Fibroblast of pulmonary artery (primary cell): Measurements from ENCODE around the gene KCNN3.

Experiments used
- DNase-seq: peaks from one replicate; pipeline ENCODE4 v3.0.0-alpha.2; 2010; ENCODE audit warnings: low read depth
- H3K4me3 ChIP-seq: replicated peaks from 2 replicates; pipeline ENCODE4 v1.5.1; 2011; ENCODE audit warnings: low read depth, mild to moderate bottlenecking, control low read depth, low read length, moderate library complexity
- CTCF ChIP-seq: IDR thresholded peaks from 2 replicates; pipeline ENCODE4 v1.5.1; 2011; ENCODE audit warnings: mild to moderate bottlenecking, control low read depth, low read length, inconsistent platforms; ENCODE audit errors: missing control alignments

The KCNN3 gene

GRCh38 chr1:154747740-154748404 is 122.2 kb downstream of the KCNN3 start:
- peak; percentile 14 for DNase-seq
- no peak overlapping the region for H3K4me3 ChIP-seq

GRCh38 chr1:154747380-154747739 is 122.7 kb downstream of the KCNN3 start:
- H3K4me3 ChIP-seq: no peak overlapping the region
- no peak for TF ChIP-seq CTCF
- no peak for DNase-seq

More at GRCh38 chr1:154747740-154748404, 122.2 kb downstream of the KCNN3 start:
- TF ChIP-seq CTCF: no peak

GRCh38 chr1:154746622-154747299 is 123.3 kb downstream of the KCNN3 start:
- no peak overlapping the region for H3K4me3 ChIP-seq
- TF ChIP-seq CTCF: no peak
- DNase-seq: no peak

GRCh38 chr1:154745750-154746425 is 124.2 kb downstream of the KCNN3 start:
- no peak for DNase-seq
- no peak overlapping the region for H3K4me3 ChIP-seq
- TF ChIP-seq CTCF: no peak

- no peak overlapping the region for H3K4me3 ChIP-seq
- DNase-seq: peak; percentile 33
- TF ChIP-seq CTCF: no peak
Observed at GRCh38 chr1:154745286-154745731, 124.8 kb downstream of the KCNN3 start.

- H3K4me3 ChIP-seq: no peak overlapping the region
- no peak for DNase-seq
- no peak for TF ChIP-seq CTCF
Observed at GRCh38 chr1:154744352-154745035, 125.6 kb downstream of the KCNN3 start.
